H1 (cell line): ENCODE data around the gene UQCRQ. TPM values are rescaled to one million over a fixed set of nuclear protein-coding genes. Genes with fewer than 3 reads are reported as not detected.

ENCODE experiments used
- CTCF ChIA-PET: fragments of 300-600 bp; sonication (Branson Sonifier 250); formaldehyde crosslinking; loops from one replicate; lab custom pipeline; 2021; ENCODE audit not compliant: partially characterized antibody; lab: Charles Lee
- POLR2A ChIA-PET: fragments of 300-600 bp; sonication (Branson Sonifier 250); formaldehyde crosslinking; loops from one replicate; lab custom pipeline; 2021; ENCODE audit warnings: inconsistent platforms; ENCODE audit not compliant: partially characterized antibody; lab: Charles Lee
- DNase-seq, 2 experiments: peaks; one replicate each; pipeline versions ENCODE4 v3.0.0 to v3.0.0-alpha.2; 2010 to 2022; ENCODE audit warnings: low spot score in 2 of 2, low read depth in 1 of 2, mixed read lengths in 1 of 2
- FAIRE-seq: peaks from 2 replicates; lab custom pipeline; 2011; peaks lifted over from hg19 to GRCh38; lab: Jason Lieb, UNC
- H2AFZ ChIP-seq: 2 replicates; pipeline ENCODE4 v1.8.1; 2012; ENCODE audit warnings: low read length, inconsistent platforms
- H2AK5ac ChIP-seq: 2 replicates; pipeline ENCODE4 v1.6.1; 2013; ENCODE audit warnings: low read depth, low read length
- H2BK120ac ChIP-seq: replicated peaks from 2 replicates; pipeline ENCODE3; 2013; ENCODE audit warnings: low read depth, low read length, inconsistent platforms
- H2BK12ac ChIP-seq: 2 replicates; pipeline ENCODE4 v1.6.1; 2013; ENCODE audit warnings: low read depth, low read length
- H2BK15ac ChIP-seq: 2 replicates; pipeline ENCODE4 v1.6.1; 2013; ENCODE audit warnings: low read length
- H2BK20ac ChIP-seq: 2 replicates; pipeline ENCODE4 v1.6.1; 2013; ENCODE audit warnings: low read length
- H2BK5ac ChIP-seq: 2 replicates; pipeline ENCODE4 v1.6.1; 2013; ENCODE audit warnings: low read depth, low read length
- H3K14ac ChIP-seq: 2 replicates; pipeline ENCODE4 v1.6.1; 2013; ENCODE audit warnings: inconsistent platforms; ENCODE audit not compliant: insufficient read length
- H3K18ac ChIP-seq: 2 replicates; pipeline ENCODE4 v1.6.1; 2013; ENCODE audit warnings: low read length; ENCODE audit errors: extremely low read depth
- H3K23ac ChIP-seq: 2 replicates; pipeline ENCODE4 v1.6.1; 2013; ENCODE audit warnings: inconsistent platforms; ENCODE audit not compliant: insufficient read length
- H3K23me2 ChIP-seq: 2 replicates; pipeline ENCODE4 v1.6.1; 2013; ENCODE audit warnings: low read depth, low read length
- H3K27ac ChIP-seq: 2 replicates; pipeline ENCODE4 v1.6.1; 2011; ENCODE audit warnings: low read depth, low read length, inconsistent platforms
- H3K27me3 ChIP-seq, 4 experiments: replicated peaks in 1 of 4; 1 replicate in 1 of 4; 2 replicates in 3 of 4; pipeline versions ENCODE4 v1.6.1 to v1.8.1; 2011 to 2013; ENCODE audit warnings: low read length in 3 of 4, mild to moderate bottlenecking in 3 of 4, inconsistent platforms in 2 of 4, mixed read lengths in 2 of 4, moderate library complexity in 1 of 4; ENCODE audit not compliant: control insufficient read depth in 3 of 4, insufficient read depth in 3 of 4; ENCODE audit errors: extremely low read depth in 1 of 4
- H3K36me3 ChIP-seq, 4 experiments: 2 replicates each; pipeline versions ENCODE4 v1.6.1 to v1.8.1; 2011 to 2013; ENCODE audit warnings: mild to moderate bottlenecking in 4 of 4, low read length in 3 of 4, moderate library complexity in 2 of 4, control low read depth in 1 of 4, inconsistent platforms in 1 of 4; ENCODE audit not compliant: insufficient read depth in 4 of 4, control insufficient read depth in 2 of 4
- H3K4ac ChIP-seq: replicated peaks from 2 replicates; pipeline ENCODE3; 2013; ENCODE audit warnings: low read length, low read depth, mixed read lengths, inconsistent platforms; ENCODE audit not compliant: insufficient read length
- H3K4me1 ChIP-seq, 4 experiments: replicated peaks in 1 of 4; 1 replicate in 1 of 4; 2 replicates in 3 of 4; pipeline versions ENCODE4 v1.6.1 to v1.8.1; 2011 to 2013; ENCODE audit warnings: low read length in 3 of 4, inconsistent platforms in 2 of 4, mixed read lengths in 1 of 4; ENCODE audit not compliant: insufficient read depth in 4 of 4, control insufficient read depth in 3 of 4
- H3K4me2 ChIP-seq, 2 experiments: 2 replicates each; pipeline versions ENCODE4 v1.6.1 to v1.8.1; 2011 to 2013; ENCODE audit warnings: low read depth in 2 of 2, low read length in 2 of 2, control low read depth in 1 of 2, inconsistent platforms in 1 of 2, mild to moderate bottlenecking in 1 of 2; ENCODE audit not compliant: insufficient read depth in 1 of 2
- H3K4me3 ChIP-seq, 4 experiments: fragments of 200-600, 300-600 bp in 1 of 4; sonication (generic), shearing (Covaris generic), sonication (Bioruptor Twin) in 1 of 4; 2 replicates each; pipeline versions ENCODE4 v1.5.1 to v1.8.1; 2011 to 2016; ENCODE audit warnings: low read length in 4 of 4, low read depth in 3 of 4, control low read depth in 2 of 4, inconsistent platforms in 2 of 4, mild to moderate bottlenecking in 2 of 4, mixed read lengths in 1 of 4, moderate library complexity in 1 of 4; ENCODE audit not compliant: insufficient read depth in 2 of 4; ENCODE audit errors: extremely low read depth in 1 of 4
- H3K56ac ChIP-seq: replicated peaks from 2 replicates; pipeline ENCODE3; 2013; ENCODE audit warnings: low read depth, mild to moderate bottlenecking, mixed read lengths, low read length, inconsistent platforms; ENCODE audit not compliant: insufficient read length
- H3K79me1 ChIP-seq: 2 replicates; pipeline ENCODE4 v1.6.1; 2013; ENCODE audit warnings: low read depth, low read length, control low read depth
- H3K79me2 ChIP-seq, 2 experiments: 2 replicates each; pipeline versions ENCODE4 v1.6.1 to v1.8.1; 2012 to 2013; ENCODE audit warnings: low read length in 2 of 2, mild to moderate bottlenecking in 2 of 2, inconsistent platforms in 1 of 2; ENCODE audit not compliant: insufficient read depth in 2 of 2, control insufficient read depth in 1 of 2
- H3K9ac ChIP-seq, 4 experiments: replicated peaks in 1 of 4; 1 replicate in 1 of 4; 2 replicates in 3 of 4; pipeline versions ENCODE4 v1.6.1 to v1.8.1; 2011 to 2013; ENCODE audit warnings: low read depth in 3 of 4, low read length in 3 of 4, control low read depth in 2 of 4, mild to moderate bottlenecking in 2 of 4, moderate library complexity in 2 of 4, inconsistent platforms in 1 of 4; ENCODE audit errors: extremely low read depth in 1 of 4
- H3K9me3 ChIP-seq, 2 experiments: 2 replicates each; pipeline versions ENCODE4 v1.6.1 to v1.8.1; 2012 to 2013; ENCODE audit warnings: mild to moderate bottlenecking in 2 of 2, moderate library complexity in 2 of 2, control low read depth in 1 of 2, inconsistent platforms in 1 of 2, low read depth in 1 of 2, low read length in 1 of 2, mixed read lengths in 1 of 2; ENCODE audit not compliant: insufficient read depth in 2 of 2
- H4K20me1 ChIP-seq, 2 experiments: replicated peaks in 1 of 2; 2 replicates each; pipeline versions ENCODE3 to v1.8.1; 2011 to 2013; ENCODE audit warnings: inconsistent platforms in 2 of 2, low read length in 2 of 2, mild to moderate bottlenecking in 1 of 2; ENCODE audit not compliant: insufficient read depth in 2 of 2, control insufficient read depth in 1 of 2
- H4K5ac ChIP-seq: 2 replicates; pipeline ENCODE4 v1.6.1; 2013; ENCODE audit warnings: low read length, low read depth, mixed read lengths, inconsistent platforms; ENCODE audit not compliant: insufficient read length
- H4K8ac ChIP-seq: 2 replicates; pipeline ENCODE4 v1.8.0; 2013; ENCODE audit warnings: mild to moderate bottlenecking, moderate library complexity, low read length, inconsistent platforms; ENCODE audit not compliant: insufficient read depth; ENCODE audit errors: extremely low read depth
- H4K91ac ChIP-seq: replicated peaks from 2 replicates; pipeline ENCODE3; 2013; ENCODE audit warnings: low read length, mixed read lengths, inconsistent platforms; ENCODE audit not compliant: insufficient read length
- CREB1 ChIP-seq: IDR thresholded peaks from 2 replicates; pipeline ENCODE4 v1.6.1; 2012; ENCODE audit warnings: inconsistent platforms
- SRF ChIP-seq: IDR thresholded peaks from 2 replicates; pipeline ENCODE4 v1.6.1; 2011; ENCODE audit warnings: mild to moderate bottlenecking, low read depth, low read length, moderate library complexity
- SUZ12 ChIP-seq: fragments of 200-600 bp; sonication (generic); IDR thresholded peaks from 2 replicates; pipeline ENCODE4 v1.6.1; 2012; ENCODE audit warnings: mild to moderate bottlenecking, inconsistent platforms, low read length, moderate library complexity, mixed read lengths
- WGBS, 2 experiments: shearing (Covaris generic) in 1 of 2; methylation state at CpG; one replicate each; pipeline versions ENCODE4 v1.1.6 to v1.1.7; 2013 to 2015; ENCODE audit warnings: low lambda C conversion rate in 2 of 2, mixed read lengths in 2 of 2, inconsistent platforms in 1 of 2, low coverage in 1 of 2, missing lambda C conversion rate in 1 of 2; ENCODE audit not compliant: insufficient replicate concordance in 2 of 2, insufficient coverage in 1 of 2, insufficient read length in 1 of 2; ENCODE audit errors: extremely low coverage in 1 of 2, missing lambda C conversion rate in 1 of 2; 5-methylcytosine and 5-hydroxymethylcytosine counted together
- polyA plus RNA-seq, 7 experiments: library from polyadenylated mRNA; depleted of rRNA in 3 of 7; stranded (reverse) in 5 of 7; unstranded in 2 of 7; fragments of >200 nt in 5 of 7; fragments of 200-250 nt in 2 of 7; gene quantifications; 1 replicate in 5 of 7; 2 replicates in 1 of 7; 4 replicates in 1 of 7; pipeline versions ENCODE4 v1.2.1 to v1.2.3, GENCODE V29; 2011 to 2013; ENCODE audit warnings: missing spikeins in 2 of 7, mixed read lengths in 2 of 7
- total RNA-seq: library from RNA; stranded (reverse); fragmentation: NEBNext Ultra II Directional; extraction: Animal tissue kit (Norgen Biotek cat#: 25700); gene quantifications from 2 replicates; pipeline ENCODE4 v1.2.1, GENCODE V29; 2021

The UQCRQ gene
- total and polyA plus RNA-seq, 2 of the 8 experiments (the other 6 are each of a cell fraction or from before 2014, with no cell fraction given) = 177 to 293 TPM

DNA sequence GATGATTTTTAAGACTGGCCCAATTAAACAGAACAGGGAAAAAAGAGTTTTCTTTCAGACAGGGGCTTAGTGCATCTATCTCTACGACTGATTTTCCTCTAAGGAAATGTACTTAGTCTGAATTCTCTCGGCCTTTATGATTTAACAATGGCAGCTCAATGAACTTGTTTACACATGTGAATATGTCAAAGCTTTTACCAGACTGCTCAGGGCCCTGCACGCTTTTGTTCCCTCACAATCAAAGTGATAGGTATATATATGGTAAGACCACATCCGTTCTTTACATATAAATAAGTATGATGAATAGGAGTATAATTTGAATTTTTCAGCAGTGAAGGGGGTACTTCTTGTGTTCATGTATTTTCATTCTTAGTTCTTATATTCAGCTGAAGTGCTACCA is 34.6 kb downstream of the UQCRQ start:
- H3K23me2 ChIP-seq = no peaks in the 10 kb centered on the region
- H3K27me3 ChIP-seq = no peaks in the 10 kb centered on the region
- H3K18ac ChIP-seq = no peak overlapping the region
- no peak overlapping the region for H3K4me3 ChIP-seq
- CTCF ChIA-PET = interaction anchor here (1.3 kb wide), 2 partner anchors 24 to 214 kb away, joined by 3 read pairs; no protein-coding TSS in a partner anchor
- H3K27ac ChIP-seq = no peak overlapping the region
- no peak overlapping the region for H2BK120ac ChIP-seq
- H3K9me3 ChIP-seq = no peaks in the 10 kb centered on the region
- H3K36me3 ChIP-seq = peaks cover 16 to 35% (median 27%) of the 10 kb centered on the region in 4 experiments
- H3K4ac ChIP-seq = no peak overlapping the region
- H3K23ac ChIP-seq = no peak overlapping the region
- H2AK5ac ChIP-seq = no peak overlapping the region
- no peak overlapping the region for H3K14ac ChIP-seq
- no peak overlapping the region for H2BK12ac ChIP-seq
- WGBS, 2 experiments = 95% methylated on average over 4 of the region's 4 CpGs; no CpG with 5 or more reads in 1 of the 2 experiments
- no peak for DNase-seq
- H3K79me1 ChIP-seq = no peaks in the 10 kb centered on the region; the same call in 1 of the 2 replicates
- H2BK20ac ChIP-seq = no peak overlapping the region
- no peak for TF ChIP-seq SUZ12
- TF ChIP-seq CREB1 = no peak
- TF ChIP-seq SRF = no peak
- TF ChIP-seq, all 59 proteins: peak for 0
- H4K5ac ChIP-seq = no peak overlapping the region
- H2BK5ac ChIP-seq = no peak overlapping the region
- no peaks in the 10 kb centered on the region for H3K79me2 ChIP-seq
- H3K9ac ChIP-seq = no peak overlapping the region
- no peak overlapping the region for H4K8ac ChIP-seq
- POLR2A ChIA-PET = interaction anchor here (0.7 to 1.0 kb wide), 2 partner anchors 17 to 168 kb away, joined by 3 read pairs; no protein-coding TSS in a partner anchor
- no peak overlapping the region for H3K4me2 ChIP-seq
- H3K56ac ChIP-seq = no peak overlapping the region
- H3K4me1 ChIP-seq = no peaks in the 10 kb centered on the region
- H4K20me1 ChIP-seq = peaks cover 0 to 3% of the 10 kb centered on the region in 2 experiments
- H4K91ac ChIP-seq = no peak overlapping the region
- H2AFZ ChIP-seq = no peak overlapping the region
- no peak overlapping the region for H2BK15ac ChIP-seq
- FAIRE-seq = no peak
